Measurements from ENCODE around the gene TRIOBP. TPM values are rescaled to one million over a fixed set of nuclear protein-coding genes. Genes with fewer than 3 reads are reported as not detected.

TRIOBP gene
- total and polyA plus RNA-seq, 3 experiments from 2014 or later: 13.6 to 26.7 (median 26.1) TPM

- DNase-seq: peak in 1 of 5 donors; percentile 42
- Mint-ChIP-seq H3K36me3 (peaks cover 0 to 12% (median 7%) of the 10 kb centered on the region in 3 donors), H3K4me3 (no peak overlapping the region), H3K27ac (peak overlapping the region in 1 of 8 donors; percentile 10), H3K4me1 (no peaks in the 10 kb centered on the region), H3K27me3 (no peaks in the 10 kb centered on the region), H3K9me3 (no peaks in the 10 kb centered on the region)
- ChIA-PET POLR2A (interaction anchor here (0.6 kb wide), 1 partner anchor 1674 kb away, joined by 4 read pairs; no protein-coding TSS in a partner anchor), CTCF (no interaction called here)
- Histone ChIP-seq H3K27ac (ENCODE audit: low read depth, low read length) (no peak overlapping the region), H3K27me3 (ENCODE audit: insufficient read depth, low read length, poor library complexity, severe bottlenecking) (no peaks in the 10 kb centered on the region), H3K4me3 (ENCODE audit: low read length) (no peak overlapping the region), H3K4me1 (ENCODE audit: insufficient read depth, low read length) (no peaks in the 10 kb centered on the region), H3K9me3 (ENCODE audit: low read length) (no peaks in the 10 kb centered on the region), H3K36me3 (ENCODE audit: insufficient read depth, low read length) (no peaks in the 10 kb centered on the region)
These were observed 29.5 kb downstream of the TRIOBP start for GRCh38 chr22:37726241-37726887.

- ChIA-PET CTCF (no interaction called here), POLR2A (interaction anchor here (0.5 kb wide), 1 partner anchor 164 kb away, joined by 3 read pairs; no protein-coding TSS in a partner anchor)
- Histone ChIP-seq H3K27ac (ENCODE audit: low read depth, low read length) (no peak overlapping the region), H3K27me3 (ENCODE audit: insufficient read depth, low read length, poor library complexity, severe bottlenecking) (no peaks in the 10 kb centered on the region), H3K4me3 (ENCODE audit: low read length) (no peak overlapping the region), H3K4me1 (ENCODE audit: insufficient read depth, low read length) (no peaks in the 10 kb centered on the region), H3K36me3 (ENCODE audit: insufficient read depth, low read length) (no peaks in the 10 kb centered on the region), H3K9me3 (ENCODE audit: low read length) (no peaks in the 10 kb centered on the region)
- Mint-ChIP-seq H3K27ac (no peak overlapping the region), H3K4me3 (no peak overlapping the region), H3K36me3 (peaks cover 0 to 11% (median 7%) of the 10 kb centered on the region in 3 donors), H3K4me1 (no peaks in the 10 kb centered on the region), H3K9me3 (no peaks in the 10 kb centered on the region), H3K27me3 (no peaks in the 10 kb centered on the region)
- no peak for DNase-seq
These were observed 31.8 kb downstream of the TRIOBP start for GRCh38 chr22:37728620-37729019.

- DNase-seq: no peak
- H3K9me3 ChIP-seq (ENCODE audit: low read length): no peaks in the 10 kb centered on the region
- no peaks in the 10 kb centered on the region for H3K27me3 ChIP-seq (ENCODE audit: insufficient read depth, low read length, poor library complexity, severe bottlenecking)
- H3K27ac ChIP-seq (ENCODE audit: low read depth, low read length): no peak overlapping the region
- H3K36me3 Mint-ChIP-seq: peaks cover 0 to 1% (median 0%) of the 10 kb centered on the region in 3 donors
- no peak overlapping the region for H3K4me3 Mint-ChIP-seq
- H3K4me1 Mint-ChIP-seq: no peaks in the 10 kb centered on the region
- ChIA-PET CTCF (no interaction called here), POLR2A (no interaction called here)
- H3K27ac Mint-ChIP-seq: no peak overlapping the region
- H3K36me3 ChIP-seq (ENCODE audit: insufficient read depth, low read length): no peaks in the 10 kb centered on the region
- no peaks in the 10 kb centered on the region for H3K27me3 Mint-ChIP-seq
- no peak overlapping the region for H3K4me3 ChIP-seq (ENCODE audit: low read length)
- H3K9me3 Mint-ChIP-seq: no peaks in the 10 kb centered on the region
- H3K4me1 ChIP-seq (ENCODE audit: insufficient read depth, low read length): no peaks in the 10 kb centered on the region
These were observed 35.1 kb downstream of the TRIOBP start for GRCh38 chr22:37731804-37732471.

DNA sequence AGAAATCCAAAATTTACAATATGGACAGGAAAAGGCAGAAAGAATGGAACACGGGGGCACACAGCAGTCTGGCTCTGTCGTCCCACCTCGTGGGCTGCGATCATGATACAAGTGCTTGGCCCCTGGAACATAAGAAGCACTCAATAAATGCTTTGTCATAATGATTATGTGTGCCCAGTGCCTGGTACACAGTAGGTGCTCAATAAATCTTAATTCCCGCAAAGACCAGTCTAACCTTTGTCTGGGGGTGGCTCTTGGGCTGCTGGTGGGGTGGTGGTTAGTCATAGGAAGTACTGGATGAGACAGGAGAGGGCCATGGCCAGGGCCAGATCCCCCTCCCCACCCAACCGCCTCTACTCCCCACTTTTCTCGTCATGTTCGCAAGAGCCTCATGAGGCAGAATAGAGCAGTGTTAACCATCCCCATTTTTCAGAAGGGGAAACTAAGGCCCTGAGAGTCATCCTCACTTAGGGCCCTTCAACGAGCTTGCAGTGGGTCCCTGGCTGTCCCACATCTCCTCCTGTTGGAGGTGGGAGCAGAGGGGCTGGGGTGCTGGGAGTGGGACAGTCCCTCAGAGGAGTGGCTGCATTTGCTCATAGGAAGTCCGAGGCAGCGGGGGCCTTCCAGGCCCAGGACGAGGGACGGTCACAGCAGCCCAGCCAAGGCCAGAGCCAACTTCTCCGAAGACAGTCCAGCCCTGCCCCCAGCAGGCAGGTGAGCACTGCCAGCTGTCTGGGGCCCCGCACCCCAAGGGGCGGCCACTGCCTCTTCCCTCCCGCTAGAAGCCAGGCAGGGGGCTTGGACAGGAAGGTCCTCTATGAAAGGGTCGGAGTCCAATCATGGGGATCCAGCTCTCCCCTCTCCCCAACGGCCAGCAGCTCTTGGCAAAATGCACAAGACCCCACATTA, 36.1 kb downstream of the TRIOBP start:
- no peak for DNase-seq
- ChIA-PET CTCF (no interaction called here), POLR2A (no interaction called here)
- H3K27me3 ChIP-seq (ENCODE audit: insufficient read depth, low read length, poor library complexity, severe bottlenecking): no peaks in the 10 kb centered on the region
- no peaks in the 10 kb centered on the region for H3K4me1 ChIP-seq (ENCODE audit: insufficient read depth, low read length)
- no peak overlapping the region for H3K4me3 Mint-ChIP-seq
- H3K36me3 Mint-ChIP-seq: peaks cover 0 to 1% (median under 1%) of the 10 kb centered on the region in 3 donors
- no peaks in the 10 kb centered on the region for H3K9me3 ChIP-seq (ENCODE audit: low read length)
- no peak overlapping the region for H3K4me3 ChIP-seq (ENCODE audit: low read length)
- no peaks in the 10 kb centered on the region for H3K36me3 ChIP-seq (ENCODE audit: insufficient read depth, low read length)
- H3K27ac Mint-ChIP-seq: no peak overlapping the region
- peaks cover under 1 to 4% of the 10 kb centered on the region in 2 donors for H3K27me3 Mint-ChIP-seq
- H3K9me3 Mint-ChIP-seq: no peaks in the 10 kb centered on the region
- no peaks in the 10 kb centered on the region for H3K4me1 Mint-ChIP-seq
- H3K27ac ChIP-seq (ENCODE audit: low read depth, low read length): no peak overlapping the region

- CTCF ChIA-PET: interaction anchor here (1.1 kb wide), 1 partner anchor 85 kb away, joined by 3 read pairs; no protein-coding TSS in a partner anchor
- Histone ChIP-seq H3K4me3 (ENCODE audit: low read length) (no peak overlapping the region), H3K4me1 (ENCODE audit: insufficient read depth, low read length) (no peaks in the 10 kb centered on the region), H3K36me3 (ENCODE audit: insufficient read depth, low read length) (no peaks in the 10 kb centered on the region), H3K27me3 (ENCODE audit: insufficient read depth, low read length, poor library complexity, severe bottlenecking) (no peaks in the 10 kb centered on the region), H3K27ac (ENCODE audit: low read depth, low read length) (no peak overlapping the region), H3K9me3 (ENCODE audit: low read length) (no peaks in the 10 kb centered on the region)
- peaks cover 4 to 9% of the 10 kb centered on the region in 2 donors for H3K27me3 Mint-ChIP-seq
- no peak overlapping the region for H3K4me3 Mint-ChIP-seq
- H3K27ac Mint-ChIP-seq: no peak overlapping the region
- DNase-seq: no peak
- peaks cover 1 to 5% (median 2%) of the 10 kb centered on the region in 3 donors for H3K36me3 Mint-ChIP-seq
- POLR2A ChIA-PET: no interaction called here
- no peaks in the 10 kb centered on the region for H3K9me3 Mint-ChIP-seq
- no peaks in the 10 kb centered on the region for H3K4me1 Mint-ChIP-seq
These were observed 37.0 kb downstream of the TRIOBP start for GRCh38 chr22:37733625-37734401.

- no peaks in the 10 kb centered on the region for H3K36me3 ChIP-seq (ENCODE audit: insufficient read depth, low read length)
- Mint-ChIP-seq H3K27me3 (peaks cover 4 to 9% of the 10 kb centered on the region in 2 donors), H3K27ac (no peak overlapping the region), H3K36me3 (peaks cover 1 to 5% (median 2%) of the 10 kb centered on the region in 3 donors), H3K4me3 (no peak overlapping the region), H3K9me3 (no peaks in the 10 kb centered on the region), H3K4me1 (no peaks in the 10 kb centered on the region)
- no peak overlapping the region for H3K4me3 ChIP-seq (ENCODE audit: low read length)
- H3K27me3 ChIP-seq (ENCODE audit: insufficient read depth, low read length, poor library complexity, severe bottlenecking): no peaks in the 10 kb centered on the region
- no peaks in the 10 kb centered on the region for H3K4me1 ChIP-seq (ENCODE audit: insufficient read depth, low read length)
- ChIA-PET POLR2A (no interaction called here), CTCF (interaction anchor here (1.1 kb wide), 1 partner anchor 84 kb away, joined by 3 read pairs; no protein-coding TSS in a partner anchor)
- no peaks in the 10 kb centered on the region for H3K9me3 ChIP-seq (ENCODE audit: low read length)
- DNase-seq: no peak
- H3K27ac ChIP-seq (ENCODE audit: low read depth, low read length): no peak overlapping the region
These were observed 37.5 kb downstream of the TRIOBP start for GRCh38 chr22:37734402-37734700.

DNA sequence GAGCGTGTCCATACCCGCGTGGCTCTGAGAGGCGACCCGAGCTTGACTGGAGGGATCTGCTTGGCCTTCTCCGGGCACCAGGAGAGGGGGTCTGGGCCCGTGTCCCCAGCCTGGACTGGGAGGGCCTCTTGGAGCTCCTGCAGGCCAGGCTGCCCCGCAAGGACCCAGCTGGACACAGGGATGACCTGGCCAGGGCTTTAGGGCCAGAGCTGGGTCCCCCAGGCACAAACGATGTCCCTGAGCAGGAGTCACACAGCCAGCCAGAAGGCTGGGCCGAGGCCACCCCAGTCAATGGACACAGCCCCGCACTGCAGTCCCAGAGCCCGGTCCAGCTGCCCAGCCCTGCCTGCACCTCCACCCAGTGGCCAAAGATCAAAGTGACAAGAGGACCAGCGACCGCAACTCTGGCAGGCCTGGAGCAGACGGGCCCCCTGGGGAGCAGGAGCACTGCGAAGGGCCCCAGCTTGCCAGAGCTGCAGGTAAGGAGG, 38.2 kb downstream of the TRIOBP start:
- H3K27ac Mint-ChIP-seq: no peak overlapping the region
- Histone ChIP-seq H3K27me3 (ENCODE audit: insufficient read depth, low read length, poor library complexity, severe bottlenecking) (no peaks in the 10 kb centered on the region), H3K4me3 (ENCODE audit: low read length) (no peak overlapping the region), H3K27ac (ENCODE audit: low read depth, low read length) (no peak overlapping the region), H3K9me3 (ENCODE audit: low read length) (no peaks in the 10 kb centered on the region), H3K4me1 (ENCODE audit: insufficient read depth, low read length) (no peaks in the 10 kb centered on the region), H3K36me3 (ENCODE audit: insufficient read depth, low read length) (no peaks in the 10 kb centered on the region)
- H3K9me3 Mint-ChIP-seq: no peaks in the 10 kb centered on the region
- ChIA-PET CTCF (interaction anchor here (1.1 kb wide), 1 partner anchor 83 kb away, joined by 3 read pairs; no protein-coding TSS in a partner anchor), POLR2A (interaction anchor here (0.5 kb wide), 1 partner anchor 14 kb away, joined by 3 read pairs; no protein-coding TSS in a partner anchor)
- H3K36me3 Mint-ChIP-seq: peaks cover 1 to 5% (median 2%) of the 10 kb centered on the region in 3 donors
- H3K4me1 Mint-ChIP-seq: no peaks in the 10 kb centered on the region
- no peak for DNase-seq
- H3K4me3 Mint-ChIP-seq: no peak overlapping the region
- peaks cover 4 to 9% of the 10 kb centered on the region in 2 donors for H3K27me3 Mint-ChIP-seq

Data from CD8-positive, alpha-beta memory T cell (primary cell).